Myocyte (in vitro differentiated cells): Measurements from ENCODE around the gene NIF3L1. TPM values are rescaled to one million over a fixed set of nuclear protein-coding genes. Genes with fewer than 3 reads are reported as not detected.

Experiments
- total RNA-seq: library from RNA; depleted of rRNA; stranded (reverse); fragments of >200 nt; gene quantifications from 2 replicates; pipeline ENCODE4 v1.2.3, GENCODE V29; 2014

The NIF3L1 gene
- total RNA-seq, 1 donor from 2014 or later: 34.1 TPM

Other genes starting within 250 kb of the NIF3L1 start
- 222 and 358 TPM in 2 replicates for gene BZW1, start 77.5 kb upstream of the NIF3L1 start, total RNA-seq
- gene CLK1, start 24.7 kb upstream of the NIF3L1 start, total RNA-seq: 65.5 and 70.0 TPM in 2 replicates
- 36.3 and 42.3 TPM in 2 replicates for gene PPIL3, start 294 bp upstream of the NIF3L1 start, total RNA-seq
- gene ORC2, start 74.3 kb downstream of the NIF3L1 start, total RNA-seq: 12.6 and 13.6 TPM in 2 replicates
- gene HYCC2, start 182.3 kb downstream of the NIF3L1 start, total RNA-seq: 5.3 and 9.9 TPM in 2 replicates
- 87.0 and 93.9 TPM in 2 replicates for gene NDUFB3, start 182.6 kb downstream of the NIF3L1 start, total RNA-seq
- gene CFLAR, start 226.8 kb downstream of the NIF3L1 start, total RNA-seq: 45.4 and 54.0 TPM in 2 replicates